ENCODE results near the gene METAP2.

GRCh38 chr12:95541436-95541835 is 67.5 kb downstream of the METAP2 start:
- TF ChIP-seq, protein P1, sequence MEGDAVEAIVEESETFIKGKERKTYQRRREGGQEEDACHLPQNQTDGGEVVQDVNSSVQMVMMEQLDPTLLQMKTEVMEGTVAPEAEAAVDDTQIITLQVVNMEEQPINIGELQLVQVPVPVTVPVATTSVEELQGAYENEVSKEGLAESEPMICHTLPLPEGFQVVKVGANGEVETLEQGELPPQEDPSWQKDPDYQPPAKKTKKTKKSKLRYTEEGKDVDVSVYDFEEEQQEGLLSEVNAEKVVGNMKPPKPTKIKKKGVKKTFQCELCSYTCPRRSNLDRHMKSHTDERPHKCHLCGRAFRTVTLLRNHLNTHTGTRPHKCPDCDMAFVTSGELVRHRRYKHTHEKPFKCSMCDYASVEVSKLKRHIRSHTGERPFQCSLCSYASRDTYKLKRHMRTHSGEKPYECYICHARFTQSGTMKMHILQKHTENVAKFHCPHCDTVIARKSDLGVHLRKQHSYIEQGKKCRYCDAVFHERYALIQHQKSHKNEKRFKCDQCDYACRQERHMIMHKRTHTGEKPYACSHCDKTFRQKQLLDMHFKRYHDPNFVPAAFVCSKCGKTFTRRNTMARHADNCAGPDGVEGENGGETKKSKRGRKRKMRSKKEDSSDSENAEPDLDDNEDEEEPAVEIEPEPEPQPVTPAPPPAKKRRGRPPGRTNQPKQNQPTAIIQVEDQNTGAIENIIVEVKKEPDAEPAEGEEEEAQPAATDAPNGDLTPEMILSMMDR (conservative IDR thresholded peaks at IDR 0.05 in 1 of 2, IDR thresholded peaks at IDR 0.05 in 1 of 2; ENCODE audit: extremely low read depth in 1 of 2, insufficient read depth in 1 of 2, low read depth in 1 of 2, low read length in 2 of 2): no peak
- no peak for TF ChIP-seq EZH2 (IDR thresholded peaks at IDR 0.05; ENCODE audit: borderline replicate concordance, low read length)

All from mammary epithelial cell (primary cell).